ENCODE data around the gene NDUFB2.
"Not testable (repeated sequence)": the region's sequence is repeated elsewhere in the genome, so short reads cannot be mapped to it uniquely, and the experiment has no call there.

The NDUFB2 gene

GRCh38 chr7:140696680-140697446, at the start of gene NDUFB2:
TSS of gene NDUFB2 (plus strand) at chr7:140696708. CDS start at chr7:140696745, 37 bp downstream.
- DNase-seq = peak; percentile 85

GRCh38 chr7:140646931-140647647, 49.4 kb upstream of the NDUFB2 start:
- peak; percentile 42 for DNase-seq

- DNase-seq = no peak
Observed at GRCh38 chr7:140649556-140650205, 46.8 kb upstream of the NDUFB2 start.

DNA sequence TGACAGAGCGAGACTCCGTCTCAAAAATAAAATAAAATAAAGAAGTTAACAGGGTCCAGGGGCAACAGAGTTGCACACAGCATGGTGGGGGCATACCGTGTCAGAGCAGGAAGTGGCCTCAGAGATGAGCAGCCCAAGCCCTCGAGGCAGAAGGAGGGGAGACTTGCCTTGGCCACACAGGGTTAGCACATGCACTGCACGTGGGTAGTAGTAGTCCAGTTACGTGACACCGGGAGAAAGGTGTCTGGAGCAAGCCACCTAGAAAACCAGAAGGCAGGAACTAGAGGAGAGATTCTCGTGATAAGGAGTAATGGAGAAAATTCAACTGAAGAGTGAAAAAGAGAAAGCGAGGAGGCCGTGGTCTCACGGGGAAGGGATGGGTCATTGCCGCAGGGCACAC, 46.1 kb upstream of the NDUFB2 start:
- DNase-seq = no peak

DNA sequence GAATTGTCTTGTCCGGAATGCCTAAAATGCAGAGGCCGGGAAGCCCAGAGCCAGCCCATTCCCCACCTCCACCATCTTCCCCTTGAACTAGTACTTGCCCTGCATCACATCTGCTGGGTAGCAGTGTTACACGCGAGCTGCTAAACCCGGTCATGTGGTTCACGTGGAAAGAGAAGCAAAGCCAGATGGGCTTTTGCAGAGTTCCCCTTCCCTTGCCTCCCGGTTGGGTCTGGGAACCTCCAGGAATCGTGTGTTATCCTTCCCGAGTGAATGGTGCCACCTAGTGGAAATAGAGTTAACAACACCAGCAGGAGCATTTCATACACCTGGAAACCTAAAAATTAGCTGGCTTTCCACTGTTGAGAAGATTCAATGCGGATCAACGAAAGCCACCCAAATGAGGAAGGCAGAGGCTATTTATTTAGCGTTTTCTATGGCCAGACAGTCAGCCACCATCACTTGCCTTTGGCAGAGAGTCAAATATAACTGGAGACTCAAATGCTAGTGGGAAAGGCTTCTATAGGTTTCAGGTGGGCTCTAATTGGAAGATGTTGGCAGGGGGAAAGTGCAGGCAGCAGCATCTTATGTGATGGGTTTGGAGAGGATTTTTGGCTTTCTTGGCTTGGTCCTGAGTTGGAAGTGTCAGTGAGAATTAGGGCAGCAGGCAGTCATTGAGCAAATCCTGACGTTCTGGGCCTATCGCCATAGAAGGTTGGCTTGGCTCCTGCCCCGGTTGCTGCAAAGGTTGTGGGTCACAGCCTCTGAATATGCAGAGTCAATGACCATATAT, 43.0 kb upstream of the NDUFB2 start:
- DNase-seq = peak; percentile 56

DNA sequence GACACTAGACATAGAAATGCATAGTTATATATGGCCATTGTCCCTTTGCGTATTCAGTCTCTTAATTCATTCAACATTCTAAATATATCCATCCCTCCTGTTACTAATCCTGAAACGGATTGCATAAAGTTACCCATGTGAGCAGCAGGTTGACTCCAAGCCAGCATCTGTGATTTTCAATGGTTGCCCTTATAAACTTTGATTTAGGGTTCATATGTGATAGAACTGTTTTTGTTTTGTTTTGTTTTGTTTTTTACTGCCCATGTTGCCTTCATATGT, 42.5 kb upstream of the NDUFB2 start:
- no peak for DNase-seq

GRCh38 chr7:140654661-140655060, 41.8 kb upstream of the NDUFB2 start:
- no peak for DNase-seq

DNA sequence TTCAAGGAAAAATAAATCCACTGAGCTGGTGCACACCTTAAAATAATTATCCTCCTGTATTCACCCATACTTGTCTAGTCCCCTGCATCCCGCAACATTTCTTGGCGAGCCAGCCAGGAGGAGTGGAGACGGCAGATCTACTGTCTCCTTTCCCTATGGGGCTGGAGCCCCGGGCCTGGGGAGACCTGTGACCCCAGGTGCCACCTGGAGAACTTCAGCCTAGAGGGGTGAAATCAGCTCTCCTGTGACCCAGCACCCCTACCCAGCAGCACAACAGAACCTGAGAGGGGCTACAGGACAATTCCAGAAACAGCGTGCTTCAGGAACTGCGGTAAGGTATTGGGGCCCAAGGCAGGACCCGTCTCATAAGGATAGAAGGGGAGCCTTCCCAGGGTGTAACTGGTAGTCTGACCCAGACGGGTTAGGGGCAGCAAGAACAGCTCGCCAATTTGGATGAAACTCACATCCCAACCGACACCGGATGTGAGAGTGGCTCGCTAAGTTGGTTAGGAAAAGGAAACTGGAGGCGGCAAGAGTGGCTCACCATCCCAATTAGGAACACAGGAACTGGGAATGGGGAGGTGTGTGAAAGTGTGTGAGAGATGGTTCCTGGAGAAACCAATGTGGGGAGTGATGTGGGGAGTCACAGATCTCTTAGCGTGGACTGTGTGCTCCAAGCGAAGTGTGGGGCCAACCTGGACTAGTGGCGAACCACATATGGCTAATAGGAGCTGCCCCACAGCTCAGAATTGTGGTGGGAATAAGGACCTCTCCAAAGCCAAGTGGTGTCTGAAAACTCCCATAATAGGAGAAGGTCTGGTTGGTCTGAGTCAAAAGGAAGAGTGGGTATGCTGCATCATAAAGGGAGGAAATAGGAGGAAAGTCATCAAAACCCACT, 40.7 kb upstream of the NDUFB2 start:
- DNase-seq = no peak

GRCh38 chr7:140656548-140657515, 39.7 kb upstream of the NDUFB2 start:
- DNase-seq = peak; percentile 82

DNA sequence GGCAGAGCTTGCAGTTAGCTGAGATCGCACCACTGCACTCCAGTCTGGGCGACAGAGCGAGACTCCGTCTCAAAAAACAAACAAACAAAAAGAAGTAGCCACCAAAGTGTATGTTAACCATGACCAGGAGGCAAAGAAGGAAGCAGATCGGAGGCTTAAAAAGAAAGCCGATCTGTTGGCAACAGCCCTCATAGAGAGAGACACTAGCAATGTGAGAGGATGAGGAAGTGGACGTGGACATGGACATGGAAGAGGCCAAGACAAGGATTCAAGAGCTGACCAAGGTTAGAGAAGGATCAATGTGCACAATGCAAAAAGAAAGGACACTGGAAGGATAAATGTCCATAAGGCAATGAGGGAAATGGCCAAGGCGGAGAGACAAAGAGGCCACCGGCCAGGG, 38.6 kb upstream of the NDUFB2 start:
- no peak for DNase-seq

GRCh38 chr7:140659856-140660255, 36.7 kb upstream of the NDUFB2 start:
- DNase-seq = no peak

DNA sequence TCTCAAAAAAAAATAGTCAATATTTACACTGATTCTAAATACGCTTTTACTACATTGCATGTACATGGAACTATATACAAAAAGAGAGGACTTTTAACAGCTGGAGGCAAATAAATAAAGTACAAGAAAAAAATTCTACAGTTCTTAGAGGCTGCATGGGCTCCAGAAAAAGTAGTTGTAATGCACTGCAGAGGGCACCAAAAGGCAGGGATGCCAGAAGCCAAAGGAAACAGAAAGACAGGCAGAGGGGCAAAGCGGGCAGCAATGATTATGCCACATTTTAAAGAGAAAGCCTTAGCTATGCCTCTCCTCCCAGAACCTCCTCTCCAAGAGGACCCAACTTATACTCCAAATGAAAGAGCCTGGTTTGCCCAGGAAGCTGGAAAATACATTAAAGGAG, 35.4 kb upstream of the NDUFB2 start:
- DNase-seq = no peak

DNA sequence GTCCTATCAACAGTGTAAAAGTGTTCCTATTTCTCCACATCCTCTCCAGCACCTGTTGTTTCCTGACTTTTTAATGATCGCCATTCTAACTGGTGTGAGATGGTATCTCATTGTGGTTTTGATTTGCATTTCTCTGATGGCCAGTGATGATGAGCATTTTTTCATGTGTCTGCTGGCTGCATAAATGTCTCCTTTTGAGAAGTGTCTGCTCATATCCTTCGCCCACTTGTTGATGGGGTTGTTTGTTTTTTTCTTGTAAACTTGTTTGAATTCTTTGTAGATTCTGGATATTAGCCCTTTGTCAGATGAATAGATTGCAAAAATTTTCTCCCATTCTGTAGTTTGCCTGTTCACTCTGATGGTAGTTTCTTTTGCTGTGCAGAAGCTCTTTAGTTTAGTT, 33.6 kb upstream of the NDUFB2 start:
- DNase-seq = not testable (repeated sequence)

DNA sequence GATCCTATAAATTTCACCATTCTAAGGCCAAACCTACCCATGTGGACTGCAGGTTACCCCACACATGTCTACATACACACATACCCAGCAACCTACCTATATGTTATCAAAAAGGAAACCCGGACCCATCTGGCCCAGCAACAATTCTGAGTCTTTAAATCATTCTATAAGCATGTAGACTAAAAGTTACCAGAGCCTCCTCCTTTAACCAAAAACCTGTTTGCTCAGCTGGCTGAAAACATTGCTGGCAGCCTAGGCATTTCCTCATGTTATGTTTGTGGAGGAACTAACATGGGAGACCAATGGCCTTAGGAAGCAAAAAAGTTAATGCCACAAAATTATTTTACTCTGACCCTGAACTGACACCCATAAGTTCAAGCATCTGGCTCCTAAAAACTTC, 29.0 kb upstream of the NDUFB2 start:
- DNase-seq = no peak

DNA sequence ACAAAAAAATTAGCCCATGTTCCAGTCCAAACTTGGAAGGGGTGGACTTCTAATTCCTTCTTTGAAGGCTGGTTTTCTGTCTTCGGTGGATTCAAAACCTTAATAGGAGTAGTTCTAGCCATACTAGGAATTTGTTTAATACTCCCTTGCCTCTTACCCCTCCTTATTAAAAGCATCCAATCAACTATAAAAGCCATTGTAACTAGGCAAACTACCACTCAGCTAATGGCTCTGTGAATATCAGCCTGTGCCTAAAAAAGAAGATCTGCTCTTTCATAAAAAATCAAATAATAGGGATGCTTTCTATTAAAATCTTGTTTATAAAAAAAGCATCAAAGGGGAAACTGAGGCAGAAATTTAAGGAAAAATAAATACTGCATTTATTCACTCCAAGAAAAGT, 27.9 kb upstream of the NDUFB2 start:
- no peak for DNase-seq

GRCh38 chr7:140669352-140669751, 27.2 kb upstream of the NDUFB2 start:
- DNase-seq = no peak

DNA sequence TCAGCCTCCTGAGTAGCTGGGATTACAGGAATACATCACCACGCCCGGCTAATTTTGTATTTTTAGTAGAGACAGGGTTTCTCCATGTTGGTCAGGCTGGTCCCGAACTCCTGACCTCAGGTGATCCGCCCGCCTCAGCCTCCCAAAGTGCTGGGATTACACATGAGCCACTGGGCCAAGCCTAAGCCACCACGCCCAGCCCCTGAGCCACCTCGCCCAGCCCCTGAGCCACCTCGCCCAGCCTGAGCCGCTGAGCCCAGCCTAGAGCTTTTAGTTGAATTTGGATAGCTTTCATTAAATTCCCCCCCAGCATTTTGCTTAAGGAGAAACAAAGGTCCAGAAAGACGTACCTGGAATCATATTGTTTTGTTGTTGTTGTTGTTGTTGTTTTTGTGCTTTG, 26.6 kb upstream of the NDUFB2 start:
- DNase-seq = not testable (repeated sequence)

GRCh38 chr7:140670343-140670935, 26.1 kb upstream of the NDUFB2 start:
- no peak for DNase-seq

DNA sequence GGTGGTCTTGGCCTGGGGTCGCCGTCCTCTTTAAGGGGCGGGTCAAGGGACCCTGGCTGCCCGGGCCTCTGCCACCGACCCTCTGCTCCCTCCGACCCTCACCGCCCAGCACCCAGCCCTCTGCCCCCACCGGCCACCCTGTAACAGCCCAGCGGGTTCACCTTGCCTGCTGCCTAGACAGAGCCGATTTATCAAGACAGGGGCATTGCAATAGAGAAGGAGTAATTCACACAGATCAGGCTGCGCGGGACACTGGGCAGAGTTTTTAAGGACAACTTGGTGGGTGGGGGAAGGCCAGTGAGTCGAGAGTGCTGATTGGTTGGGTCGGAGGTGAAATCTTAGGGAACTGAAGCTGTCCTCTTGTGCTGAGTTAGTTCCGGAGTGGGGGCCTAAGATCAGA, 24.5 kb upstream of the NDUFB2 start:
- DNase-seq = no peak

- DNase-seq = peak; percentile 47
Observed at GRCh38 chr7:140672382-140673062, 24.0 kb upstream of the NDUFB2 start, which contains the start of gene ADCK2. TSS of gene ADCK2 (plus strand) at chr7:140672945. CDS start at chr7:140673331, 386 bp downstream.
